Endothelial cell of umbilical vein (primary cell): ENCODE results near the gene SPEM2. TPM values are rescaled to one million over a fixed set of nuclear protein-coding genes. Genes with fewer than 3 reads are reported as not detected.

Experiments
- BruUV-seq: library from RNA; stranded (reverse); fragments of 400-500 nt; replicated peaks from 2 replicates; lab custom pipeline; 2021; lab: Mats Ljungman, UMichigan
- CTCF ChIA-PET: fragments of 300-600, 350-600 bp; sonication (Branson Sonifier 250); formaldehyde crosslinking; loops from one replicate; lab custom pipeline; 2021; ENCODE audit warnings: antibody characterized with exemption, inconsistent platforms; lab: Charles Lee
- POLR2A ChIA-PET: fragments of 300-600, 350-600 bp; sonication (Branson Sonifier 250); formaldehyde crosslinking; loops from one replicate; lab custom pipeline; 2021; ENCODE audit warnings: antibody characterized with exemption, inconsistent platforms; lab: Charles Lee
- DNase-seq: peaks from one replicate; pipeline ENCODE4 v3.0.0-alpha.2; 2011; ENCODE audit warnings: low read depth, low spot score
- FAIRE-seq: peaks from 2 replicates; lab custom pipeline; 2011; peaks lifted over from hg19 to GRCh38; lab: Jason Lieb, UNC
- H2AFZ ChIP-seq: 2 replicates; pipeline ENCODE4 v1.6.0; 2012; ENCODE audit warnings: low read depth, low read length, control low read depth, inconsistent platforms
- H3K27ac ChIP-seq: 2 replicates; pipeline ENCODE4 v1.5.1; 2011; ENCODE audit warnings: low read depth, mild to moderate bottlenecking, control low read depth, low read length, moderate library complexity; ENCODE audit not compliant: insufficient read depth
- H3K27me3 ChIP-seq, 2 experiments: 2 replicates each; pipeline versions ENCODE4 v1.6.0 to v1.6.1; 2011; ENCODE audit warnings: low read length in 2 of 2, mixed read lengths in 1 of 2; ENCODE audit not compliant: control insufficient read depth in 2 of 2, insufficient read depth in 2 of 2
- H3K36me3 ChIP-seq, 2 experiments: 2 replicates in 1 of 2; 3 replicates in 1 of 2; pipeline ENCODE4 v1.5.1; 2011; ENCODE audit warnings: low read length in 2 of 2, mild to moderate bottlenecking in 1 of 2, moderate library complexity in 1 of 2; ENCODE audit not compliant: control insufficient read depth in 2 of 2, insufficient read depth in 2 of 2; ENCODE audit errors: extremely low read depth in 1 of 2
- H3K4me1 ChIP-seq: 3 replicates; pipeline ENCODE4 v1.5.1; 2011; ENCODE audit warnings: mild to moderate bottlenecking, low read length; ENCODE audit not compliant: control insufficient read depth, insufficient read depth; ENCODE audit errors: extremely low read depth
- H3K4me2 ChIP-seq: 2 replicates; pipeline ENCODE4 v1.6.1; 2011; ENCODE audit warnings: low read length, control low read depth, mixed read lengths; ENCODE audit not compliant: insufficient read depth
- H3K4me3 ChIP-seq, 3 experiments: fragments of 200-600 bp in 1 of 3; sonication (generic), shearing (Covaris generic) in 1 of 3; replicated peaks in 1 of 3; 2 replicates each; pipeline ENCODE4 v1.5.1; 2011 to 2016; ENCODE audit warnings: control low read depth in 3 of 3, low read length in 3 of 3, mild to moderate bottlenecking in 2 of 3, inconsistent platforms in 1 of 3, low read depth in 1 of 3, moderate library complexity in 1 of 3; ENCODE audit not compliant: insufficient read depth in 1 of 3
- H3K79me2 ChIP-seq: 2 replicates; pipeline ENCODE4 v1.6.0; 2012; ENCODE audit warnings: low read length, inconsistent platforms; ENCODE audit not compliant: control insufficient read depth, insufficient read depth
- H3K9ac ChIP-seq: replicated peaks from 2 replicates; pipeline ENCODE3; 2011; ENCODE audit warnings: low read length, control low read depth; ENCODE audit not compliant: insufficient read depth; ENCODE audit errors: extremely low read depth
- H3K9me1 ChIP-seq: replicated peaks from 3 replicates; pipeline ENCODE4 v1.6.0; 2011; ENCODE audit warnings: mild to moderate bottlenecking, low read length; ENCODE audit not compliant: control insufficient read depth, insufficient read depth; ENCODE audit errors: extremely low read depth
- H3K9me3 ChIP-seq: replicated peaks from 2 replicates; pipeline ENCODE4 v1.5.1; 2012; ENCODE audit warnings: low read length, inconsistent platforms; ENCODE audit not compliant: control insufficient read depth, insufficient read depth
- H4K20me1 ChIP-seq: replicated peaks from 2 replicates; pipeline ENCODE3; 2011; ENCODE audit warnings: mild to moderate bottlenecking, low read length; ENCODE audit not compliant: control insufficient read depth, insufficient read depth; ENCODE audit errors: extremely low read depth
- EZH2 ChIP-seq: IDR thresholded peaks from 2 replicates; pipeline ENCODE4 v1.6.1; 2012; ENCODE audit warnings: borderline replicate concordance, low read depth, mild to moderate bottlenecking, moderate library complexity, low read length, inconsistent platforms; ENCODE audit not compliant: severe bottlenecking
- FOS ChIP-seq: IDR thresholded peaks from 2 replicates; pipeline ENCODE4 v1.6.1; 2011; ENCODE audit warnings: mild to moderate bottlenecking, low read length, moderate library complexity, borderline replicate concordance; ENCODE audit not compliant: insufficient read depth
- GATA2 ChIP-seq: IDR thresholded peaks from 2 replicates; pipeline ENCODE4 v1.7.0; 2011; ENCODE audit warnings: low read depth, mild to moderate bottlenecking, moderate library complexity, mixed read lengths, low read length; ENCODE audit not compliant: insufficient read length, insufficient read depth
- JUN ChIP-seq: IDR thresholded peaks from 2 replicates; pipeline ENCODE4 v1.6.1; 2011; ENCODE audit warnings: borderline replicate concordance, low read depth; ENCODE audit not compliant: insufficient read length, insufficient read depth
- MYC ChIP-seq: IDR thresholded peaks from one replicate; pipeline ENCODE4 v1.6.1; 2011; ENCODE audit warnings: mild to moderate bottlenecking, low read depth, low read length
- POLR2A ChIP-seq: IDR thresholded peaks from 2 replicates; pipeline ENCODE4 v1.6.1; 2012; ENCODE audit warnings: low read depth, mild to moderate bottlenecking, control low read depth, low read length
- POLR2AphosphoS5 ChIP-seq: IDR thresholded peaks from 2 replicates; pipeline ENCODE4 v1.6.1; 2012; ENCODE audit warnings: low read depth, mild to moderate bottlenecking, control low read depth, low read length, moderate library complexity; ENCODE audit not compliant: insufficient read depth
- dilution Hi-C: fragments of 300-500 bp; cut with MboI; formaldehyde crosslinking; loops from one replicate; pipeline ENCODE4 v1.15.0; 2019; ENCODE audit warnings: low sequenced_read_pairs; ENCODE audit not compliant: extremely low pct_ligation_motif_present
- intact Hi-C: fragments of 100-400 bp; cut with micrococcal nuclease; formaldehyde crosslinking; loops from one replicate; pipeline ENCODE4 v1.10.0; 2022
- polyA plus RNA-seq, 4 experiments: library from polyadenylated mRNA; depleted of rRNA in 3 of 4; stranded (reverse) in 3 of 4; unstranded in 1 of 4; fragments of >200 nt; gene quantifications; 2 replicates each; pipeline versions ENCODE4 v1.2.1 to v1.2.3, GENCODE V29; 2011 to 2012; ENCODE audit warnings: missing spikeins in 1 of 4
- total RNA-seq: library from RNA; stranded (reverse); gene quantifications from 2 replicates; pipeline ENCODE4 v1.2.3, GENCODE V29; 2021
- TF ChIP-seq, protein P1 (sequence below), 2 donors: IDR thresholded peaks; 1 replicate in 1 of 2; 2 replicates in 1 of 2; pipeline ENCODE4 v1.5.1; 2011; ENCODE audit warnings: low read length in 2 of 2, mild to moderate bottlenecking in 2 of 2, moderate library complexity in 2 of 2, control low read depth in 1 of 2, inconsistent platforms in 1 of 2, low read depth in 1 of 2; ENCODE audit not compliant: insufficient read depth in 1 of 2; ENCODE audit errors: extremely low read depth in 1 of 2
- TF ChIP-seq, protein P2 (sequence below): IDR thresholded peaks from 2 replicates; pipeline ENCODE4 v1.6.1; 2011; ENCODE audit not compliant: insufficient read depth, insufficient read length

The SPEM2 gene
- total and polyA plus RNA-seq, 2 donors (not counting 3 experiments of a cell fraction or from before 2014, with no cell fraction given) = not detected

DNA sequence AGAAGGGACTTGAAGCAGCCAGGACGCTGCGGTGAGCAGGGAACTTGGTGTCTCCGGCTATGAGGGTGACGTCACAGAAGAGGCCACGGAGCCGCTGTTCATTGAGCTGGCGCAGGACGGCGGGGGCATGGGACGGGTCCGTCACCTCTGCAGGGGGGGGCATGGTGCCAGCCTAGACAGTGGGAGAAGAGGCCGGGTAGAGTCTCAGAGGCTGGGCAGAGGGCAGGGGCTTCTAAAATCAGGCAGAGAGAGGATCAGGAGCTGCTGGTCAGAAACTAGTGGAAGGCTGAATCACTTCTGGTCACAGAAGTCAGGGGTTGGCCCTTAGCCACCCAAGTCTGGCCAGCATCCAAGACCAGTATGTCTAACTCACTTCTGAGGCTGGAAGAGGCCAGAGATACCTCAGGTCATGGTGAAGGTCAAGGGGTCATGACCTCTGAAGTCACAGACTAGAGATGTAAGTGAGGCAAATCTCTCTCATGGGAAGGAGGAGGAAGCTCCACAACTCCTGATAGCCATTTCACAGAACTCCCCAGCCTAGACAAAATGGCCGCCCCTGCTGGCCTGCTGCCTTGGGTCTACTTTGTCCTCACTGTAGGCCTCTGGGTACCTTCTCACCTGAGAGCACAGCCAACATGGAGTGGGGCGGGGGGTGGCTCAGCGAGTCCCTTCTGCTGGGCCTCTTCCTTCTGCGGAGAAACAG, 41.4 kb downstream of the SPEM2 start:
- intact Hi-C loops (no loop called here), dilution Hi-C loops (no loop called here)
- Histone ChIP-seq H3K27ac (no peak overlapping the region), H3K27me3 (no peaks in the 10 kb centered on the region), H3K4me2 (no peak overlapping the region), H3K9ac (no peak overlapping the region), H2AFZ (no peak overlapping the region), H4K20me1 (no peaks in the 10 kb centered on the region), H3K9me3 (no peaks in the 10 kb centered on the region), H3K36me3 (peaks cover 0 to 16% of the 10 kb centered on the region in 2 experiments), H3K4me1 (no peaks in the 10 kb centered on the region), H3K79me2 (peaks cover 18% of the 10 kb centered on the region), H3K9me1 (no peaks in the 10 kb centered on the region), H3K4me3 (no peak overlapping the region)
- FAIRE-seq (peak; percentile 83), DNase-seq (peak; percentile 53)
- BruUV-seq = no TSS peak
- ChIA-PET CTCF (interaction anchor here (0.8 to 3.3 kb wide), 4 partner anchors 13 to 122 kb away, joined by 3 to 11 read pairs (median 6); partner anchors contain the start of gene ZBTB4), POLR2A (interaction anchor here (0.6 to 1.1 kb wide), 2 partner anchors 18 to 66 kb away, joined by 4 to 11 read pairs; partner anchors contain the start of gene POLR2A)
- TF ChIP-seq EZH2 (no peak), FOS (no peak), POLR2AphosphoS5 (no peak), JUN (no peak), POLR2A (no peak), GATA2 (no peak), MYC (no peak)
- TF ChIP-seq, protein P1, sequence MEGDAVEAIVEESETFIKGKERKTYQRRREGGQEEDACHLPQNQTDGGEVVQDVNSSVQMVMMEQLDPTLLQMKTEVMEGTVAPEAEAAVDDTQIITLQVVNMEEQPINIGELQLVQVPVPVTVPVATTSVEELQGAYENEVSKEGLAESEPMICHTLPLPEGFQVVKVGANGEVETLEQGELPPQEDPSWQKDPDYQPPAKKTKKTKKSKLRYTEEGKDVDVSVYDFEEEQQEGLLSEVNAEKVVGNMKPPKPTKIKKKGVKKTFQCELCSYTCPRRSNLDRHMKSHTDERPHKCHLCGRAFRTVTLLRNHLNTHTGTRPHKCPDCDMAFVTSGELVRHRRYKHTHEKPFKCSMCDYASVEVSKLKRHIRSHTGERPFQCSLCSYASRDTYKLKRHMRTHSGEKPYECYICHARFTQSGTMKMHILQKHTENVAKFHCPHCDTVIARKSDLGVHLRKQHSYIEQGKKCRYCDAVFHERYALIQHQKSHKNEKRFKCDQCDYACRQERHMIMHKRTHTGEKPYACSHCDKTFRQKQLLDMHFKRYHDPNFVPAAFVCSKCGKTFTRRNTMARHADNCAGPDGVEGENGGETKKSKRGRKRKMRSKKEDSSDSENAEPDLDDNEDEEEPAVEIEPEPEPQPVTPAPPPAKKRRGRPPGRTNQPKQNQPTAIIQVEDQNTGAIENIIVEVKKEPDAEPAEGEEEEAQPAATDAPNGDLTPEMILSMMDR (IDR thresholded peaks at IDR 0.05; ENCODE audit: extremely low read depth in 1 of 2, insufficient read depth in 1 of 2, low read depth in 1 of 2, low read length in 2 of 2) = no peak
- TF ChIP-seq, protein P2, sequence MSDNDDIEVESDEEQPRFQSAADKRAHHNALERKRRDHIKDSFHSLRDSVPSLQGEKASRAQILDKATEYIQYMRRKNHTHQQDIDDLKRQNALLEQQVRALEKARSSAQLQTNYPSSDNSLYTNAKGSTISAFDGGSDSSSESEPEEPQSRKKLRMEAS = no peak
